ENCODE data around the gene MADD.

The MADD gene

GRCh38 chr11:47267876-47268275 lies 2.1 kb upstream of the MADD start:
- H3K27me3 ChIP-seq (replicated peaks; ENCODE audit: control insufficient read depth, insufficient read depth, low read length) = no peaks in the 10 kb centered on the region
- no peak for TF ChIP-seq CTCF (IDR thresholded peaks at IDR 0.05; ENCODE audit: insufficient read depth, low read length, poor library complexity, severe bottlenecking)
- no peaks in the 10 kb centered on the region for H3K36me3 ChIP-seq (ENCODE audit: control insufficient read depth, insufficient read depth, low read length)
- no peak overlapping the region for H3K4me3 ChIP-seq (replicated peaks; ENCODE audit: low read depth, low read length)
- DNase-seq (ENCODE audit: extremely low read depth, insufficient read length) = no peak

GRCh38 chr11:47268448-47269001 lies 1.4 kb upstream of the MADD start:
- H3K27me3 ChIP-seq (replicated peaks; ENCODE audit: control insufficient read depth, insufficient read depth, low read length) = no peaks in the 10 kb centered on the region
- no peak for DNase-seq (ENCODE audit: extremely low read depth, insufficient read length)
- H3K4me3 ChIP-seq (replicated peaks; ENCODE audit: low read depth, low read length) = peak overlapping the region; percentile 86; the same call in 1 of the 2 replicates
- TF ChIP-seq CTCF (IDR thresholded peaks at IDR 0.05; ENCODE audit: insufficient read depth, low read length, poor library complexity, severe bottlenecking) = no peak
- H3K36me3 ChIP-seq (ENCODE audit: control insufficient read depth, insufficient read depth, low read length) = no peaks in the 10 kb centered on the region

DNA sequence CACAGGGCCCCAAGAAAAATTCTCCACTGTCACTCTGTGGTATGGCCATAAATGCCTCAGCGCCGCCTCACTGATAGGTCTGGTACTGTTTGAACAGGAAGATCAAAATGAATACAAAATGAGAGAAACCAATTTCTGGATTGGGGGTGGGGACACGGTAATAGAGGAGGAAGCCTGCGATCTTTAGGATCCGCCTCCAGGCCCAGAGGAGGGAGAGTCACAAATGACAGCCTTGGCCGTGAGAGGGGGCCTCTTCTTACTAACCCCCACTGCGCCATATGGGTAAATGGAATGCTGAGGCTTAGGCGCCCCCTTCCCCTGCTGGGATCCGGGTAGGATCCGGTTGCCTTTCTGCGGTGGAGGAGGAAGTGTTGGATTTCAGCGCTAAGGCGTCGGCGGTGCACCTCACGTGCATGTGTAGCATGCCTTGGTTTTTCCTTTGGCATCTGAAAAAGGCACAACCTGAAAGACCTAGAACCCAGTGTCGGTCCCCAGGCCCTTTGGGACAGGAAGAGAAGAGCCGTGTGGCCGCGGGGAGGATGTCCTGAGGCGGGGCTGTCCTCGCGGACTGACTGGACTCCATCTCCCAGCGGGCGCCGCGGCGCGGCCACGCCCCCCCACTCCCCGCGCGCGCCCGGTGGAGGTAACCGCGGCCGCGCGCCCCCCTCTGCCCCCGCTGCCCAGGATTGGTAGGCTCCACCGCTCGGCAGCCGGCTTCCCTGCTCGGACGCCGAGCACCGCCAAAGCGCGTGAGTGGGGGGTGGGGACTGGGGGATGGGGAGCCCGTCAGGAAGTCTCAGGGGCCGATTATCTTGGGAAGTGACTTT lies 718 bp upstream of the MADD start:
- DNase-seq (ENCODE audit: extremely low read depth, insufficient read length) = peak; percentile 94
- Histone ChIP-seq H3K36me3 (ENCODE audit: control insufficient read depth, insufficient read depth, low read length) (no peaks in the 10 kb centered on the region), H3K4me3 (replicated peaks; ENCODE audit: low read depth, low read length) (peak overlapping the region; percentile 86), H3K27me3 (replicated peaks; ENCODE audit: control insufficient read depth, insufficient read depth, low read length) (no peaks in the 10 kb centered on the region)
- no peak for TF ChIP-seq CTCF (IDR thresholded peaks at IDR 0.05; ENCODE audit: insufficient read depth, low read length, poor library complexity, severe bottlenecking)

DNA sequence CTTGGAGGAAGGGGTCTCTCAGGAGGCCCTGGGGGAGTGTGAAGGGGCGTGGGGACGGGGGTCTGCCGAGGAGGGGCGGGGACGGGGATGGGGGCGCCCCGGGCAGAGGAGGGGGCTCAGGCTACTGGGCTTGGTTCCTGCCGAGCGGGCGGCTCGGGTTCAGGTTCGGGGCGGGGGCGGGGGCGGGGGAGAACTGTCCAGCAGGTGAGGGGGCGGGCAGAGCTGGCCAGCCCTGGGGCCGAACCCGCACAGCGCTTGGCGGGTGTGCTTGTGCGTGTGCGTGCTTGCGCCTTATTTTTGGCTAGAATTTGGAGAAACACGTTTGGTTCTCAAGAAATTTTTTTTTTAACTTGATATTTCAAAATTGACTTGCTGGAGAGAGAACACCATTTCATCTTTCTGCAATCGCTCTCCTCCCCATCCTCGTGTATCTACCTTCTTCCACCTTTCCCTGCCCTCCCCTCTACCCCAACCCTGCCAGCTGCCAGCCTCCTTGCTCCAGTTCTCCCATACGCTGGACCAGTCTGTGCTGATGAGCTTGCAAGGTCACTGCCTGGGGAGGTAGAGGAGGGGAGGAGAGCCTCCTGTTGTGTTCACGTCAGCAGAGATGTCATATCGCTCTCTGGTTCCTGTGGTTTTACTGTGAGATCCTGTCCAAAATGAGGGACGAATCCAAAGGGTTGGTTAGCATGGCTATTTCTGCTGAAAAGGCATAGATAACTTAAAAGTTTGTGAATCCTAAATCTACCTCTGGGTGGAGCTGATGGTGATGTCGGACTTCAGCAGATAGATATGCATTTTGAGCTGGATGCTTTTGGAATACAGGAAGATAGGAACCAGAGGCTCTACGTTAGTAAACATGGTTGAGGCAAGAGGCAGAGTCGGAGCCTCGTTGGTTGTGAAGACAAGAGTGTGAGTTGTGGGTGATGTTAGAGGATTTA lies 668 bp downstream of the MADD start:
- no peaks in the 10 kb centered on the region for H3K27me3 ChIP-seq (replicated peaks; ENCODE audit: control insufficient read depth, insufficient read depth, low read length)
- peaks cover 5% of the 10 kb centered on the region for H3K36me3 ChIP-seq (ENCODE audit: control insufficient read depth, insufficient read depth, low read length)
- DNase-seq (ENCODE audit: extremely low read depth, insufficient read length) = peak; percentile 24
- TF ChIP-seq CTCF (IDR thresholded peaks at IDR 0.05; ENCODE audit: insufficient read depth, low read length, poor library complexity, severe bottlenecking) = no peak
- peak overlapping the region; percentile 86 for H3K4me3 ChIP-seq (replicated peaks; ENCODE audit: low read depth, low read length)

DNA sequence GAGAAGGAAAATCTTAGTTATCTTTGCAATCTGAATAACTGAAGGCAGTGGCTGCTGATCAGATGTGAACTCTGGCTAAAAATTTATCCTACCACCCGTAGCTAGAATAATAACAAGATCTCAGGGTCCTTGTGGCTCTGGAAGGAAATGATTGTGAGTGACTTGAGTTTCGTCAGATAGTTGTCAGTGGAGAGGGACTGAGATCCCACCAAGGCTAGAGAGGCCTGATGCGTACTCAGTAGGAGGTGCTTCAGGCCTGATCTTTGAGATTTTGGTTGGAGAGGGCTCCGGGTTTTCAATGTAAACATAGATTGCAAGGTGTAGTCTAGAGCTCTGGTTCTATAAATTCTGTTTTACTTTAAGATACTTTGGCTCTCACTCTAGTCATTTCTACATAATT lies 1.4 kb downstream of the MADD start:
- DNase-seq (ENCODE audit: extremely low read depth, insufficient read length) = no peak
- H3K4me3 ChIP-seq (replicated peaks; ENCODE audit: low read depth, low read length) = peak overlapping the region; percentile 86

More for the DNA sequence above, 1.4 kb downstream of the MADD start:
- H3K36me3 ChIP-seq (ENCODE audit: control insufficient read depth, insufficient read depth, low read length) = peaks cover 5% of the 10 kb centered on the region
- no peak for TF ChIP-seq CTCF (IDR thresholded peaks at IDR 0.05; ENCODE audit: insufficient read depth, low read length, poor library complexity, severe bottlenecking)
- no peaks in the 10 kb centered on the region for H3K27me3 ChIP-seq (replicated peaks; ENCODE audit: control insufficient read depth, insufficient read depth, low read length)
